Subcutaneous adipose tissue (tissue), 4 donors: ENCODE measurements around the gene LSM4. TPM values are rescaled to one million over a fixed set of nuclear protein-coding genes. Genes with fewer than 3 reads are reported as not detected.

Source experiments
- CTCF ChIP-seq: fragments of 450-650 bp; IDR thresholded peaks from one replicate; pipeline ENCODE4 v1.5.1; 2016; ENCODE audit warnings: low read depth, mild to moderate bottlenecking, control low read depth, antibody characterized with exemption, moderate library complexity
- total RNA-seq, 4 donors: library from RNA; depleted of rRNA; stranded (reverse); fragments of >200 nt; gene quantifications; one replicate each; pipeline ENCODE4 v1.1.0, GENCODE V29; 2016

The LSM4 gene
- total RNA-seq, 4 donors from 2014 or later: 70.3 to 87.7 (median 81.4) TPM

- TF ChIP-seq CTCF: no peak
Measured at GRCh38 chr19:18346091-18346490, 23.2 kb upstream of the LSM4 start.

GRCh38 chr19:18345296-18345695 is 22.4 kb upstream of the LSM4 start:
- no peak for TF ChIP-seq CTCF

- TF ChIP-seq CTCF: no peak
Measured at GRCh38 chr19:18344582-18344950, 21.7 kb upstream of the LSM4 start.

GRCh38 chr19:18342090-18342632 is 19.3 kb upstream of the LSM4 start:
- TF ChIP-seq CTCF: no peak

GRCh38 chr19:18340990-18341868 is 18.4 kb upstream of the LSM4 start:
- no peak for TF ChIP-seq CTCF

GRCh38 chr19:18340190-18340989 is 17.5 kb upstream of the LSM4 start, which contains the start of gene PGPEP1:
TSS of gene PGPEP1 (plus strand) at chr19:18340598. CDS start at chr19:18340682, 84 bp downstream.
- TF ChIP-seq CTCF: no peak

- no peak for TF ChIP-seq CTCF
Measured at GRCh38 chr19:18339723-18340122, 16.8 kb upstream of the LSM4 start.
